Loucy (cell line): ENCODE data around the gene KDM7A.

ENCODE experiments used
- CTCF ChIP-seq: fragments of 200-600 bp; sonication (generic); conservative IDR thresholded peaks from 2 replicates; pipeline ENCODE4 v1.5.1; 2014; ENCODE audit warnings: mild to moderate bottlenecking, antibody characterized with exemption, low read length
- EZH2phosphoT487 ChIP-seq: fragments of 200-600 bp; IDR thresholded peaks from 2 replicates; pipeline ENCODE4 v1.6.1; 2018; ENCODE audit warnings: antibody characterized with exemption, mild to moderate bottlenecking, moderate library complexity, borderline replicate concordance

GRCh38 chr7:140042386-140042670 is 134.5 kb downstream of the KDM7A start:
- TF ChIP-seq CTCF = no peak
- no peak for TF ChIP-seq EZH2phosphoT487
